OCI-LY3 (cell line): ENCODE data around the gene KLHL25.

Experiments
- CTCF ChIP-seq: fragments of 200-600, 300-600 bp; sonication (generic); IDR thresholded peaks from 2 replicates; pipeline ENCODE4 v1.5.1; 2014; ENCODE audit warnings: antibody characterized with exemption, low read length, low read depth
- EZH2phosphoT487 ChIP-seq: fragments of 200-600 bp; shearing (Covaris generic); IDR thresholded peaks from 2 replicates; pipeline ENCODE4 v1.6.1; 2018; ENCODE audit warnings: antibody characterized with exemption, mixed run types, low read depth

DNA sequence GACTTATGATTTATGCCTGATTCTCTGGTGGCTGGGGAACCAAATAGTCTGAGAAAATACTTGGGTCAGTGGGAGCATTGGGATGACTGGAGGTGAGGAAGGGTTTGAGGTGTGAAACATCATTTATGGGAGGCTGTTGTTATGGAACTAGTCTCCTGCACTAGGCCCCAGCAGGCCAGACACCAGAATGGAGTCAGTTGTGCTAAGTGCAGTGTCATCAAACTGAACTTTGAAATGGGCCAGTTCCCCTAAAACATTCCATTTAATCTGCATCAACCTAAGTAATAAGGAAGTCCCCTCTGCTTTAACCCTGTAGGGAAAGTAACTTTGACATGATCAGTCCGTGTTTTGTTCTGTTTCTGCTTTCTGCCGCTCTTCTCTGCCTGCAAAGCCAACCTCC is 44.9 kb upstream of the KLHL25 start:
- TF ChIP-seq CTCF (no peak), EZH2phosphoT487 (no peak)
